Measurements from ENCODE around the gene FAM209B.
"Not testable (repeated sequence)": the region's sequence is repeated elsewhere in the genome, so short reads cannot be mapped to it uniquely, and the experiment has no call there.

FAM209B gene

GRCh38 chr20:56542489-56543030 is 9.5 kb downstream of the FAM209B start:
- no peak for DNase-seq

GRCh38 chr20:56551571-56551970 is 18.5 kb downstream of the FAM209B start:
- no peak for DNase-seq

- peak; percentile 13 to 16 for DNase-seq
These were observed 20.0 kb downstream of the FAM209B start for GRCh38 chr20:56552911-56553629.

GRCh38 chr20:56554869-56555268 is 21.8 kb downstream of the FAM209B start:
- peak; percentile 81 to 90 for DNase-seq

- DNase-seq: no peak
These were observed 25.9 kb downstream of the FAM209B start for GRCh38 chr20:56558968-56559367.

- not testable (repeated sequence) for DNase-seq
These were observed 31.5 kb downstream of the FAM209B start for GRCh38 chr20:56564526-56564925.

GRCh38 chr20:56565511-56565910 is 32.5 kb downstream of the FAM209B start:
- no peak for DNase-seq

GRCh38 chr20:56566621-56567020 is 33.6 kb downstream of the FAM209B start:
- no peak for DNase-seq

GRCh38 chr20:56570832-56571231 is 37.8 kb downstream of the FAM209B start:
- DNase-seq: no peak

GRCh38 chr20:56572172-56572571 is 39.1 kb downstream of the FAM209B start:
- DNase-seq: peak; percentile 38 to 50

GRCh38 chr20:56573986-56574385 is 40.9 kb downstream of the FAM209B start:
- DNase-seq: no peak

GRCh38 chr20:56574531-56575142 is 41.6 kb downstream of the FAM209B start:
- DNase-seq: no peak

GRCh38 chr20:56575157-56575556 is 42.1 kb downstream of the FAM209B start:
- no peak for DNase-seq

- no peak for DNase-seq
These were observed 42.9 kb downstream of the FAM209B start for GRCh38 chr20:56575961-56576360.

GRCh38 chr20:56579301-56579710 is 46.3 kb downstream of the FAM209B start:
- DNase-seq: no peak

- DNase-seq: no peak
These were observed 47.2 kb downstream of the FAM209B start for GRCh38 chr20:56580226-56580625.

- DNase-seq: no peak
These were observed 48.7 kb downstream of the FAM209B start for GRCh38 chr20:56581701-56582100.

- DNase-seq: peak; percentile 49 to 79
These were observed 49.5 kb downstream of the FAM209B start for GRCh38 chr20:56582542-56582941.

- no peak for DNase-seq
These were observed 51.9 kb downstream of the FAM209B start for GRCh38 chr20:56584916-56585315.

All from inflammatory macrophage treated with lipopolysaccharide for 1 hour (primary cell).